GM12878 (cell line): ENCODE measurements around the gene ZFTA. TPM values are rescaled to one million over a fixed set of nuclear protein-coding genes. Genes with fewer than 3 reads are reported as not detected.
A peak's percentile ranks its signal among the peaks of the same experiment; 100 is the strongest.

Source experiments
- BACH1 ChIP-seq: fragments of 450-650 bp; IDR thresholded peaks from 2 replicates; pipeline ENCODE4 v1.6.1; 2017; ENCODE audit warnings: mild to moderate bottlenecking, borderline replicate concordance
- BRCA1 ChIP-seq: IDR thresholded peaks from 2 replicates; pipeline ENCODE4 v1.6.1; 2011; ENCODE audit warnings: low read depth, low read length, improper control_type of control experiment
- FOXK2 ChIP-seq: fragments of 450-650 bp; IDR thresholded peaks from 2 replicates; pipeline ENCODE4 v1.6.1; 2017; ENCODE audit warnings: mild to moderate bottlenecking, moderate library complexity
- FOXM1 ChIP-seq: IDR thresholded peaks from 2 replicates; pipeline ENCODE4 v1.6.1; 2012; ENCODE audit warnings: low read depth, mild to moderate bottlenecking, inconsistent platforms, low read length, moderate library complexity
- GATAD2B ChIP-seq: fragments of 450-650 bp; conservative IDR thresholded peaks from 2 replicates; pipeline ENCODE4 v1.6.1; 2017; ENCODE audit warnings: low read depth, mild to moderate bottlenecking, moderate library complexity
- HDAC6 ChIP-seq: fragments of 200-600 bp; sonication (generic); IDR thresholded peaks from one replicate; pipeline ENCODE4 v1.8.0; 2017; ENCODE audit warnings: antibody characterized with exemption; ENCODE audit not compliant: unreplicated experiment
- KAT2A ChIP-seq: conservative IDR thresholded peaks from 2 replicates; pipeline ENCODE4 v1.6.1; 2011; ENCODE audit warnings: low read depth, low read length; ENCODE audit not compliant: control insufficient read depth
- MEF2B ChIP-seq: fragments of 450-650 bp; IDR thresholded peaks from 2 replicates; pipeline ENCODE4 v1.6.1; 2018; ENCODE audit warnings: mild to moderate bottlenecking, moderate library complexity; ENCODE audit not compliant: partially characterized antibody, poor library complexity, severe bottlenecking
- PAX5 ChIP-seq: IDR thresholded peaks from 2 replicates; pipeline ENCODE4 v1.6.1; 2011; ENCODE audit warnings: low read depth, low read length, borderline replicate concordance
- POLR2A ChIP-seq: IDR thresholded peaks from 2 replicates; pipeline ENCODE4 v1.6.1; 2011; ENCODE audit warnings: low read depth, mild to moderate bottlenecking, low read length
- RAD21 ChIP-seq: IDR thresholded peaks from 2 replicates; pipeline ENCODE4 v1.6.1; 2011; ENCODE audit warnings: mild to moderate bottlenecking, low read depth, low read length, moderate library complexity; ENCODE audit not compliant: insufficient read depth
- SKIL ChIP-seq: fragments of 450-650 bp; IDR thresholded peaks from 2 replicates; pipeline ENCODE4 v1.6.1; 2017; ENCODE audit warnings: mild to moderate bottlenecking, low read depth, inconsistent platforms; ENCODE audit not compliant: poor library complexity, severe bottlenecking
- SMARCA5 ChIP-seq: fragments of 450-650 bp; IDR thresholded peaks from 2 replicates; pipeline ENCODE4 v1.6.1; 2017; ENCODE audit warnings: mild to moderate bottlenecking
- SMC3 ChIP-seq: IDR thresholded peaks from 2 replicates; pipeline ENCODE4 v1.6.1; 2011; ENCODE audit warnings: low read length, improper control_type of control experiment, borderline replicate concordance
- SPI1 ChIP-seq: IDR thresholded peaks from 2 replicates; pipeline ENCODE4 v1.6.1; 2011; ENCODE audit warnings: low read depth, mild to moderate bottlenecking, low read length, moderate library complexity, borderline replicate concordance; ENCODE audit not compliant: insufficient read depth
- SREBF1 ChIP-seq: IDR thresholded peaks from 2 replicates; pipeline ENCODE4 v1.6.1; 2012; ENCODE audit warnings: mild to moderate bottlenecking, low read length
- TCF7 ChIP-seq: IDR thresholded peaks from 2 replicates; pipeline ENCODE4 v1.6.1; 2014; ENCODE audit warnings: antibody characterized with exemption, borderline replicate concordance
- YBX1 ChIP-seq: fragments of 450-650 bp; IDR thresholded peaks from 2 replicates; pipeline ENCODE4 v1.6.1; 2016; ENCODE audit warnings: antibody characterized with exemption
- YY1 ChIP-seq: IDR thresholded peaks from 2 replicates; pipeline ENCODE4 v1.6.1; 2011; ENCODE audit warnings: low read depth, mild to moderate bottlenecking, low read length
- ZNF592 ChIP-seq: fragments of 450-650 bp; IDR thresholded peaks from 2 replicates; pipeline ENCODE4 v1.6.1; 2017; ENCODE audit warnings: mild to moderate bottlenecking, moderate library complexity
- polyA plus RNA-seq, 11 experiments: library from polyadenylated mRNA; depleted of rRNA in 4 of 11; unstranded in 6 of 11; stranded (reverse) in 5 of 11; fragments of >200 nt; fragmentation: Nextera tagmentation in 4 of 11; fragmentation: Illumina TruSeq in 1 of 11; extraction: Ambion mirVana in 4 of 11; extraction: Trizol in 1 of 11; gene quantifications; 1 replicate in 1 of 11; 2 replicates in 10 of 11; pipeline versions ENCODE4 v1.2.1 to v1.2.3, GENCODE V29; 2011 to 2016; ENCODE audit warnings: inconsistent platforms in 2 of 11, missing spikeins in 2 of 11, low read depth in 1 of 11
- total RNA-seq, 4 experiments: library from RNA; depleted of rRNA in 3 of 4; stranded (reverse); fragments of >200 nt in 3 of 4; fragmentation: Illumina TruSeq in 1 of 4; extraction: Trizol in 1 of 4; gene quantifications; 2 replicates each; pipeline versions ENCODE4 v1.2.1 to v1.2.3, GENCODE V29; 2013 to 2021
- TF ChIP-seq, protein P1 (sequence below), 3 experiments: IDR thresholded peaks in 2 of 3; conservative IDR thresholded peaks in 1 of 3; 2 replicates each; pipeline ENCODE4 v1.5.1; 2011; ENCODE audit warnings: low read depth in 3 of 3, low read length in 3 of 3, mild to moderate bottlenecking in 3 of 3, control low read depth in 2 of 3, moderate library complexity in 2 of 3, inconsistent platforms in 1 of 3, mixed read lengths in 1 of 3; ENCODE audit not compliant: control insufficient read depth in 2 of 3, insufficient read depth in 1 of 3; ENCODE audit errors: extremely low read depth in 1 of 3

The ZFTA gene
- total and polyA plus RNA-seq, 10 of the 15 experiments (the other 5 are each of a cell fraction or from before 2014, with no cell fraction given), result 0.39 to 7.9 (median 2.2) TPM

GRCh38 chr11:63768237-63769041 lies at the start of gene ZFTA (continued):
- peak; percentile 91 for TF ChIP-seq SMARCA5
- TF ChIP-seq TCF7, result no peak
- TF ChIP-seq GATAD2B, result no peak; the same call in none of the 2 replicates
- TF ChIP-seq BACH1, result peak; percentile 50; the same call in 1 of the 2 replicates
- no peak for TF ChIP-seq YBX1
- TF ChIP-seq POLR2A, result peak; percentile 29; the same call in 1 of the 2 replicates
- no peak for TF ChIP-seq BRCA1
- TF ChIP-seq SMC3, result peak; percentile 46; the same call in 1 of the 2 replicates
- peak; percentile 75 for TF ChIP-seq RAD21
- TF ChIP-seq FOXM1, result no peak
- no peak for TF ChIP-seq MEF2B
- no peak for TF ChIP-seq SPI1
- TF ChIP-seq ZNF592, result 0 out of 2 replicates have a peak, but pooled peaks have one; percentile 55
- TF ChIP-seq HDAC6, result no peak
- TF ChIP-seq YY1, result peak; percentile 79
- no peak for TF ChIP-seq FOXK2
- TF ChIP-seq SKIL, result no peak
- TF ChIP-seq KAT2A, result no peak
- TF ChIP-seq, protein P1, sequence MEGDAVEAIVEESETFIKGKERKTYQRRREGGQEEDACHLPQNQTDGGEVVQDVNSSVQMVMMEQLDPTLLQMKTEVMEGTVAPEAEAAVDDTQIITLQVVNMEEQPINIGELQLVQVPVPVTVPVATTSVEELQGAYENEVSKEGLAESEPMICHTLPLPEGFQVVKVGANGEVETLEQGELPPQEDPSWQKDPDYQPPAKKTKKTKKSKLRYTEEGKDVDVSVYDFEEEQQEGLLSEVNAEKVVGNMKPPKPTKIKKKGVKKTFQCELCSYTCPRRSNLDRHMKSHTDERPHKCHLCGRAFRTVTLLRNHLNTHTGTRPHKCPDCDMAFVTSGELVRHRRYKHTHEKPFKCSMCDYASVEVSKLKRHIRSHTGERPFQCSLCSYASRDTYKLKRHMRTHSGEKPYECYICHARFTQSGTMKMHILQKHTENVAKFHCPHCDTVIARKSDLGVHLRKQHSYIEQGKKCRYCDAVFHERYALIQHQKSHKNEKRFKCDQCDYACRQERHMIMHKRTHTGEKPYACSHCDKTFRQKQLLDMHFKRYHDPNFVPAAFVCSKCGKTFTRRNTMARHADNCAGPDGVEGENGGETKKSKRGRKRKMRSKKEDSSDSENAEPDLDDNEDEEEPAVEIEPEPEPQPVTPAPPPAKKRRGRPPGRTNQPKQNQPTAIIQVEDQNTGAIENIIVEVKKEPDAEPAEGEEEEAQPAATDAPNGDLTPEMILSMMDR (IDR thresholded peaks at IDR 0.05 in 2 of 3, conservative IDR thresholded peaks at IDR 0.05 in 1 of 3; ENCODE audit: control insufficient read depth in 2 of 3, extremely low read depth in 1 of 3, insufficient read depth in 1 of 3, low read depth in 3 of 3, low read length in 3 of 3), result peak; percentile 54 to 74 (median 65); a peak in 5 of 6 replicates
- TF ChIP-seq SREBF1, result no peak
- no peak for TF ChIP-seq PAX5
